CD4-positive, CD25-positive, alpha-beta regulatory T cell (primary cell): ENCODE data around the gene ASXL3. TPM values are rescaled to one million over a fixed set of nuclear protein-coding genes. Genes with fewer than 3 reads are reported as not detected.

ENCODE experiments used
- ATAC-seq, 2 donors: fragments of 150-1000 bp; cut with Tn5 transposase; one replicate each; pipeline ENCODE4 v1.10.0; 2021; ENCODE audit warnings: low read depth in 2 of 2, moderate number of reproducible peaks in 2 of 2, moderate library complexity in 1 of 2
- DNase-seq, 3 donors: peaks; one replicate each; pipeline versions ENCODE4 v3.0.0 to v3.0.0-alpha.2; 2012 to 2022; ENCODE audit warnings: mixed read lengths in 1 of 3
- H3K27ac ChIP-seq: one replicate; pipeline ENCODE4 v1.7.0; 2013; ENCODE audit warnings: mild to moderate bottlenecking, low read length; ENCODE audit not compliant: insufficient read depth, poor library complexity, severe bottlenecking
- H3K27me3 ChIP-seq: one replicate; pipeline ENCODE4 v1.7.0; 2013; ENCODE audit warnings: low read length; ENCODE audit not compliant: control insufficient read depth, insufficient read depth
- H3K36me3 ChIP-seq: one replicate; pipeline ENCODE4 v1.7.0; 2013; ENCODE audit warnings: mild to moderate bottlenecking, low read length, moderate library complexity; ENCODE audit not compliant: control insufficient read depth, insufficient read depth
- H3K4me1 ChIP-seq: 2 replicates; pipeline ENCODE4 v1.7.0; 2013; ENCODE audit warnings: mild to moderate bottlenecking, low read length; ENCODE audit not compliant: insufficient read depth, control insufficient read depth, poor library complexity, severe bottlenecking
- H3K4me3 ChIP-seq: one replicate; pipeline ENCODE4 v1.7.0; 2013; ENCODE audit warnings: low read depth, mild to moderate bottlenecking, low read length, moderate library complexity
- H3K9me3 ChIP-seq, 2 experiments: 1 replicate in 1 of 2; 2 replicates in 1 of 2; pipeline ENCODE4 v1.7.0; 2013; ENCODE audit warnings: low read length in 2 of 2, mild to moderate bottlenecking in 1 of 2, moderate library complexity in 1 of 2; ENCODE audit not compliant: control insufficient read depth in 2 of 2
- H3K27ac Mint-ChIP-seq, 3 donors: one replicate each; pipeline ENCODE4 v1.8.0; 2020 to 2022; ENCODE audit warnings: mild to moderate bottlenecking in 3 of 3, mixed read lengths in 3 of 3, moderate library complexity in 2 of 3
- H3K27me3 Mint-ChIP-seq: one replicate; pipeline ENCODE4 v1.8.0; 2022; ENCODE audit warnings: mild to moderate bottlenecking, mixed read lengths
- H3K36me3 Mint-ChIP-seq: one replicate; pipeline ENCODE4 v1.8.0; 2020; ENCODE audit warnings: mixed read lengths
- H3K4me1 Mint-ChIP-seq, 4 donors: one replicate each; pipeline ENCODE4 v1.8.0; 2020 to 2022; ENCODE audit warnings: mixed read lengths in 4 of 4, mild to moderate bottlenecking in 1 of 4
- H3K4me3 Mint-ChIP-seq, 4 donors: one replicate each; pipeline ENCODE4 v1.8.0; 2020 to 2022; ENCODE audit warnings: mild to moderate bottlenecking in 4 of 4, mixed read lengths in 4 of 4, moderate library complexity in 3 of 4
- H3K9me3 Mint-ChIP-seq, 7 donors: one replicate each; pipeline ENCODE4 v1.8.0; 2020 to 2022; ENCODE audit warnings: mixed read lengths in 7 of 7, mild to moderate bottlenecking in 3 of 7, moderate library complexity in 2 of 7
- polyA plus RNA-seq, 4 donors: library from polyadenylated mRNA; unstranded; fragments of 300-500 nt; fragmentation: Illumina TruSeq; gene quantifications; one replicate each; pipeline ENCODE4 v1.2.3, GENCODE V29; 2021
- total RNA-seq: library from RNA; stranded (reverse); gene quantifications from one replicate; pipeline ENCODE4 v1.2.3, GENCODE V29; 2022

The ASXL3 gene
- total and polyA plus RNA-seq, 5 donors from 2014 or later: not detected

DNA sequence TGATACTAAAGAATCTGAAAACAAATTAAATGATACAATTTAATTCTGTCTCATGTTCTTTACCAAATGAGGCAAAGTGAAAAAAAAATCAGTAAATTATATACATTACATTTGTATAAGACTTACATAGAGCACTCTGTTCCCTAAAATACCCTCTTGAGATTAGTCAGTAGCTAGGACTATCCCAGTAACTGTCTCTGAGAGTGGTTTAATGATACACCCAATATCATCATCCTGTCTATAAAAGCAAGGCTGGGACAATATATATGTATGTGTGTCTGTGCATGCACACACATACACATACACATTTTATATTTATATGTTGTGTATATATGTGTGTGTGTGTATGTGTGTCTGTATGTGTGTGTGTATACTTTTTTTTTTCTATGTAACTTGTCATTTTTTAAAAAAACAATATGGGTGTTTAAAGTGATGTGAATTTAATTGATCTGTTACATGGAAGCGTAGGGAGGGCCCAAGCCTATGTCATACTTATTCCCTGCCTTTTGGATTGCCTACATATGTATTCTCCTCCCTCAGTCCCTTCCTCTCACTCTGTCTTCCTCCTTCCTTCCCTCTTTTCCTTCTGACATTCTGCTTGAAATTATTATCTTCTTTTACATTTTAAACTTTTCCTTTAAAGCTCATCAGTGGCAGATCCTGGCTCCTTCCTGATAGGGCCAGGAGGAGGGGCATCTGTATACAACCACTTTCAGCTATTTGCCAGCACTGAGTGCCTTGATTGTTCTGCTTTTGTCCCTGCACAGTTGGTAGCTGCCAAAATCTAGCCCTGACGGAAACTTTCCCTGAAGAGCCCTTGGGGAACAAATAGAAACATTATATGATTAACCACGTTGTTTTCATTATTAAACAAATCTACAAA is 6.8 kb downstream of the ASXL3 start:
- Histone ChIP-seq H3K27me3 (no peaks in the 10 kb centered on the region), H3K4me1 (no peaks in the 10 kb centered on the region), H3K9me3 (no peaks in the 10 kb centered on the region), H3K4me3 (no peak overlapping the region), H3K36me3 (no peaks in the 10 kb centered on the region), H3K27ac (no peak overlapping the region)
- ATAC-seq (no peak), DNase-seq (no peak)
- Mint-ChIP-seq H3K4me3 (no peak overlapping the region), H3K36me3 (no peaks in the 10 kb centered on the region), H3K27ac (no peak overlapping the region), H3K27me3 (no peaks in the 10 kb centered on the region), H3K4me1 (no peaks in the 10 kb centered on the region), H3K9me3 (peaks cover 0 to 26% (median 2%) of the 10 kb centered on the region in 7 donors)

- no peak overlapping the region for H3K27ac Mint-ChIP-seq
- DNase-seq (no peak), ATAC-seq (no peak)
- no peaks in the 10 kb centered on the region for H3K27me3 Mint-ChIP-seq
- no peaks in the 10 kb centered on the region for H3K4me1 Mint-ChIP-seq
- no peaks in the 10 kb centered on the region for H3K36me3 Mint-ChIP-seq
- Histone ChIP-seq H3K4me1 (no peaks in the 10 kb centered on the region), H3K27ac (no peak overlapping the region), H3K27me3 (no peaks in the 10 kb centered on the region), H3K36me3 (no peaks in the 10 kb centered on the region), H3K4me3 (no peak overlapping the region), H3K9me3 (no peaks in the 10 kb centered on the region)
- no peak overlapping the region for H3K4me3 Mint-ChIP-seq
- peaks cover 0 to 32% (median 3%) of the 10 kb centered on the region in 7 donors for H3K9me3 Mint-ChIP-seq
Measured at GRCh38 chr18:33585431-33585775, 7.4 kb downstream of the ASXL3 start.

DNA sequence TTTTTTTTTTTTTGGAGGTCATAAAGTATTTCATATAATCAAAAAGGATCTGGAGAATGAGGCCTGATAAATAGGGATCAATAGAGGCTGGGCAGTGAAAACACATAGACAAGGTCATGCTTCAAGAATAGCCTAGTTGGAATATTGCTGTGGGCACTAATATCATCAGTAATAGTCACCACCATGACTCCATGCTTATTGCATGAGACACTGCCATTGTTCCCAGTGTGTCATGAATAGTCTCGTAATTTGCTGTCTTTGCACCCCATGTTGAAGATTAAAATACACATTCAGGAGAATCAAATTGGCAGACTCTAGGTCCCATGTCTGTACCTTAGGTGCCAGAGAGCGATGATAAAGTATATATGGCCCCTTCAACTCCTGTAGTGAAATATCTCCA is 10.3 kb downstream of the ASXL3 start:
- ATAC-seq: no peak
- Mint-ChIP-seq H3K27me3 (no peaks in the 10 kb centered on the region), H3K9me3 (peaks cover 0 to 33% (median 5%) of the 10 kb centered on the region in 7 donors), H3K36me3 (no peaks in the 10 kb centered on the region), H3K27ac (no peak overlapping the region), H3K4me1 (no peaks in the 10 kb centered on the region), H3K4me3 (no peak overlapping the region)
- H3K9me3 ChIP-seq: no peaks in the 10 kb centered on the region
- DNase-seq: no peak
- H3K4me1 ChIP-seq: no peaks in the 10 kb centered on the region
- H3K36me3 ChIP-seq: no peaks in the 10 kb centered on the region
- H3K4me3 ChIP-seq: no peak overlapping the region
- H3K27ac ChIP-seq: no peak overlapping the region
- H3K27me3 ChIP-seq: no peaks in the 10 kb centered on the region

DNA sequence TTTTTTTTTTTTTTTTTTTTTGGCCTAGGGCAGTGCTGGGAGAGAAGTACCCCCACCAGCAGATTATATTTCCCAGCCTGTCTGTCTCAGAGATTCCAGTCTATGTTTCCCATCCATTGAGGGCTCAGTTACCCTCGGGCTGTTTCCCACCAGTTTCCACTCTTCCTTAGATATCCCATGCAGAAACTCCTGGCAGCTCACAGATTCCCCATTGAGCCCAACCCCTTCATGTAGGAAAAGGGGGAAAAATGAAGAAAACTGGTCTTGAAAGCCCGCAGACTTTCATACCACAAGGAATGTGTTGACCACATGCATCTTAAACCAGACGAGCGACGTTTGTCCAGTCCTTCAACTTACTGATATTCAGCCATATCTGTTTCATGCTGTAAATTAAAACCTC is 15.2 kb downstream of the ASXL3 start:
- H3K4me3 ChIP-seq: no peak overlapping the region
- Mint-ChIP-seq H3K4me1 (no peaks in the 10 kb centered on the region), H3K9me3 (peaks cover 0 to 24% (median 5%) of the 10 kb centered on the region in 7 donors), H3K27me3 (no peaks in the 10 kb centered on the region), H3K4me3 (no peak overlapping the region), H3K36me3 (no peaks in the 10 kb centered on the region), H3K27ac (no peak overlapping the region)
- H3K36me3 ChIP-seq: no peaks in the 10 kb centered on the region
- H3K4me1 ChIP-seq: no peaks in the 10 kb centered on the region
- ATAC-seq (no peak), DNase-seq (no peak)
- no peak overlapping the region for H3K27ac ChIP-seq
- peaks cover 0 to 2% of the 10 kb centered on the region in 2 experiments for H3K9me3 ChIP-seq
- H3K27me3 ChIP-seq: no peaks in the 10 kb centered on the region

DNA sequence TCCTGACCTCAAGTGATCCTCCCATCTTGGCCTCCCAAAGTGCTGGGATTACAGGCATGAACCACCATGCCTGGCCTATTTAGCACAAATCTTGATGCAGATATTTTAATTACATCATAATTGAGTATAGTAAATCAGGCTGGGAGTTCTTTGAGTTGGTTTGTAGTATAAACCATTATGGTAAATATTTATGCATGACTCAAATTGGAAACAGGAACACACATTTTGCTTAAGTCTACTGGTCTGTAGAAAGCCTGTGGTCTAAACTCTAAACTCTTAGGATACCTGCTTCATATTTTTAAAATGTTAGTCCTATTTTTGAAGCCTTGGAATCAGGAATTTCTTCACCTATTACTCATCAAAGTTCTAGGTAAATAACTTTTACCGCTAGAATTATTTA is 16.8 kb downstream of the ASXL3 start:
- Histone ChIP-seq H3K4me1 (no peaks in the 10 kb centered on the region), H3K4me3 (no peak overlapping the region), H3K27me3 (no peaks in the 10 kb centered on the region), H3K9me3 (peaks cover 0 to 2% of the 10 kb centered on the region in 2 experiments), H3K27ac (no peak overlapping the region), H3K36me3 (no peaks in the 10 kb centered on the region)
- peaks cover 0 to 15% (median 5%) of the 10 kb centered on the region in 7 donors for H3K9me3 Mint-ChIP-seq
- H3K27ac Mint-ChIP-seq: no peak overlapping the region
- no peak for DNase-seq
- no peaks in the 10 kb centered on the region for H3K4me1 Mint-ChIP-seq
- ATAC-seq: no peak
- no peak overlapping the region for H3K4me3 Mint-ChIP-seq
- H3K27me3 Mint-ChIP-seq: no peaks in the 10 kb centered on the region
- H3K36me3 Mint-ChIP-seq: no peaks in the 10 kb centered on the region

DNA sequence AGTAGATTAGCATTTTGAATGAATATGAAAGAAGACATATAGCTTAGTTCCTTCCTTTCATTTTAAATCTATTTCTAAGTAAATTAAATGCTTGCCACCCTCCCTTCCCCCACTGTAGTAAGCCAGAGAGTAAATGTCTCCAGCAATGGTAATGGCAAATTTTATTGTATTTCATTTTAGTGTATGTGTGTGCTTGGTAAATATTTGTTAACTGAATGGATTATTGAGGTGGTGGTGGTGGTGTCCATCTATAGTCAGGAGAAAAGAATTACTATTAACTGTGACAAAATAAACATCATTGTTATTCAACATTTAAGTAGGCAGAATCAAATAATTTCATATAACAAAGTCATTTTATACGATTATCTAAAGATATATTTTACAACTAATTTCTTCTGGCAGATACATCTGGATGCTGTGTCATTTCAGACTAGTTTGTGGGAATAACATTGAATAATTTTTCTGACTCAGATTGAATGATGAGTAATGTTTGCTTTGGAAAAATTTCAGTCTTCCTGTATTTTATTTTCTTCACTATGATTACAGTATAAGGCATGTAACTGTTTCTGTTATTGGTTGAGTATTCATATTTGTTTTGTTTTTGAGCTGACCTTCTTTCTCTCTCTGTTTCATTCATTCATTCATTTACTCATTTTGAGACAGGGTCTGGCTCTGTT is 18.3 kb downstream of the ASXL3 start:
- H3K9me3 ChIP-seq: peaks cover 0 to 2% of the 10 kb centered on the region in 2 experiments
- H3K27ac ChIP-seq: no peak overlapping the region
- H3K4me1 ChIP-seq: no peaks in the 10 kb centered on the region
- no peaks in the 10 kb centered on the region for H3K36me3 ChIP-seq
- H3K4me3 ChIP-seq: no peak overlapping the region
- Mint-ChIP-seq H3K27ac (no peak overlapping the region), H3K27me3 (no peaks in the 10 kb centered on the region), H3K36me3 (no peaks in the 10 kb centered on the region), H3K9me3 (peaks cover 0 to 10% (median 4%) of the 10 kb centered on the region in 7 donors), H3K4me3 (no peak overlapping the region), H3K4me1 (no peaks in the 10 kb centered on the region)
- DNase-seq: no peak
- no peaks in the 10 kb centered on the region for H3K27me3 ChIP-seq
- ATAC-seq: no peak

- no peak overlapping the region for H3K4me3 ChIP-seq
- H3K36me3 Mint-ChIP-seq: no peaks in the 10 kb centered on the region
- H3K27me3 ChIP-seq: no peaks in the 10 kb centered on the region
- H3K9me3 ChIP-seq: no peaks in the 10 kb centered on the region
- no peaks in the 10 kb centered on the region for H3K4me1 Mint-ChIP-seq
- H3K27ac Mint-ChIP-seq: no peak overlapping the region
- no peak overlapping the region for H3K4me3 Mint-ChIP-seq
- no peak overlapping the region for H3K27ac ChIP-seq
- H3K4me1 ChIP-seq: no peaks in the 10 kb centered on the region
- peaks cover 1 to 19% (median 5%) of the 10 kb centered on the region in 7 donors for H3K9me3 Mint-ChIP-seq
- DNase-seq (no peak), ATAC-seq (no peak)
- H3K36me3 ChIP-seq: no peaks in the 10 kb centered on the region
- no peaks in the 10 kb centered on the region for H3K27me3 Mint-ChIP-seq
Measured at GRCh38 chr18:33600846-33601245, 22.8 kb downstream of the ASXL3 start.
